ENCODE measurements around the gene RHBDD1. TPM values are rescaled to one million over a fixed set of nuclear protein-coding genes. Genes with fewer than 3 reads are reported as not detected.

Gene RHBDD1
- polyA plus RNA-seq, 3 donors, result 25.9 to 30.2 (median 26.5) TPM

GRCh38 chr2:226911932-226912331 lies 76.1 kb downstream of the RHBDD1 start:
- DNase-seq, result no peak

GRCh38 chr2:226913641-226914040 lies 77.8 kb downstream of the RHBDD1 start:
- no peak for DNase-seq

- no peak for DNase-seq
These were observed 80.0 kb downstream of the RHBDD1 start for GRCh38 chr2:226915846-226916360.

GRCh38 chr2:226916669-226917068 lies 80.8 kb downstream of the RHBDD1 start:
- DNase-seq, result no peak

- DNase-seq, result no peak
These were observed 96.6 kb downstream of the RHBDD1 start for GRCh38 chr2:226932443-226932842.

- no peak for DNase-seq
These were observed 98.8 kb downstream of the RHBDD1 start for GRCh38 chr2:226934546-226935201.

- DNase-seq, result no peak
These were observed 108.2 kb downstream of the RHBDD1 start for GRCh38 chr2:226943862-226944620.

- DNase-seq, result no peak
These were observed 117.4 kb downstream of the RHBDD1 start for GRCh38 chr2:226953206-226953605.

GRCh38 chr2:226953826-226954225 lies 118.0 kb downstream of the RHBDD1 start:
- no peak for DNase-seq

- no peak for DNase-seq
These were observed 120.8 kb downstream of the RHBDD1 start for GRCh38 chr2:226956659-226957058.

GRCh38 chr2:226959418-226959817 lies 123.6 kb downstream of the RHBDD1 start:
- no peak for DNase-seq

- no peak for DNase-seq
These were observed 126.4 kb downstream of the RHBDD1 start for GRCh38 chr2:226962176-226962773.

GRCh38 chr2:226963528-226963927 lies 127.7 kb downstream of the RHBDD1 start:
- DNase-seq, result no peak

GRCh38 chr2:226965376-226965775 lies 129.5 kb downstream of the RHBDD1 start:
- no peak for DNase-seq

- DNase-seq, result no peak
These were observed 133.7 kb downstream of the RHBDD1 start for GRCh38 chr2:226969417-226970080.

GRCh38 chr2:226970362-226970761 lies 134.5 kb downstream of the RHBDD1 start:
- no peak for DNase-seq

GRCh38 chr2:226971084-226971483 lies 135.2 kb downstream of the RHBDD1 start:
- DNase-seq, result no peak

GRCh38 chr2:226971770-226972169 lies 135.9 kb downstream of the RHBDD1 start:
- no peak for DNase-seq

- DNase-seq, result no peak
These were observed 138.0 kb downstream of the RHBDD1 start for GRCh38 chr2:226973816-226974215.

GRCh38 chr2:226977775-226978190 lies 141.9 kb downstream of the RHBDD1 start:
- no peak for DNase-seq

GRCh38 chr2:226978300-226978699 lies 142.4 kb downstream of the RHBDD1 start:
- no peak for DNase-seq

- no peak for DNase-seq
These were observed 143.2 kb downstream of the RHBDD1 start for GRCh38 chr2:226979004-226979403.

All from renal pelvis (tissue), 4 donors.